SK-N-SH (cell line): ENCODE results near the gene PHACTR2. TPM values are rescaled to one million over a fixed set of nuclear protein-coding genes. Genes with fewer than 3 reads are reported as not detected.

ENCODE experiments used
- CTCF ChIA-PET: fragments of 300-600, 350-600 bp; formaldehyde crosslinking; extraction: SDS; loops from one replicate; lab custom pipeline; 2021; lab: Yijun Ruan, JAX
- POLR2A ChIA-PET: fragments of 350-600 bp; sonication (Branson Sonifier 250); formaldehyde crosslinking; extraction: SDS; loops from one replicate; lab custom pipeline; 2020; ENCODE audit warnings: antibody characterized with exemption, inconsistent platforms; lab: Yijun Ruan, JAX
- DNase-seq: peaks from one replicate; pipeline ENCODE4 v3.0.0; 2012
- H2AFZ ChIP-seq: fragments of 200-600 bp; sonication (generic); 2 replicates; pipeline ENCODE4 v1.8.1; 2016; ENCODE audit warnings: antibody characterized with exemption, mild to moderate bottlenecking, low read depth
- H3F3A ChIP-seq: fragments of 200-600 bp; sonication (generic); replicated peaks from 2 replicates; pipeline ENCODE3; 2016; ENCODE audit warnings: antibody characterized with exemption, mild to moderate bottlenecking; ENCODE audit not compliant: insufficient read depth
- H3K27ac ChIP-seq, 2 experiments: fragments of 200-500 bp in 1 of 2; fragments of 200-600 bp in 1 of 2; sonication (Bioruptor generic) in 1 of 2; sonication (generic), shearing (Covaris generic) in 1 of 2; 2 replicates each; pipeline versions ENCODE4 v1.5.1 to v1.6.1; 2014 to 2016; ENCODE audit warnings: low read depth in 2 of 2, inconsistent platforms in 1 of 2, low read length in 1 of 2, mild to moderate bottlenecking in 1 of 2, mixed read lengths in 1 of 2
- H3K27me3 ChIP-seq: fragments of 200-600 bp; sonication (generic), shearing (Covaris generic); 2 replicates; pipeline ENCODE4 v1.6.1; 2016; ENCODE audit warnings: mixed run types; ENCODE audit not compliant: insufficient read depth
- H3K36me3 ChIP-seq, 2 experiments: fragments of 200-500 bp in 1 of 2; fragments of 200-600 bp in 1 of 2; sonication (Bioruptor generic) in 1 of 2; sonication (generic) in 1 of 2; replicated peaks in 1 of 2; 2 replicates each; pipeline versions ENCODE3 to v1.5.1; 2014 to 2016; ENCODE audit warnings: low read length in 1 of 2, mild to moderate bottlenecking in 1 of 2; ENCODE audit not compliant: insufficient read depth in 2 of 2, control insufficient read depth in 1 of 2
- H3K4me1 ChIP-seq, 2 experiments: fragments of 200-500 bp in 1 of 2; fragments of 200-600 bp in 1 of 2; sonication (Bioruptor generic) in 1 of 2; sonication (generic), shearing (Covaris generic) in 1 of 2; 2 replicates each; pipeline versions ENCODE4 v1.5.1 to v1.6.1; 2014 to 2016; ENCODE audit warnings: low read depth in 1 of 2, low read length in 1 of 2, mixed run types in 1 of 2; ENCODE audit not compliant: insufficient read depth in 2 of 2, control insufficient read depth in 1 of 2
- H3K4me2 ChIP-seq: fragments of 200-600 bp; sonication (generic), shearing (Covaris generic); 2 replicates; pipeline ENCODE4 v1.6.1; 2017; ENCODE audit warnings: mixed run types
- H3K4me3 ChIP-seq, 2 experiments: fragments of 200-500 bp in 1 of 2; fragments of 200-600 bp in 1 of 2; sonication (Bioruptor generic) in 1 of 2; sonication (generic), shearing (Covaris generic) in 1 of 2; 2 replicates each; pipeline versions ENCODE4 v1.5.1 to v1.8.1; 2014 to 2016; ENCODE audit warnings: low read depth in 2 of 2, inconsistent platforms in 1 of 2, low read length in 1 of 2, mild to moderate bottlenecking in 1 of 2, mixed read lengths in 1 of 2, moderate library complexity in 1 of 2
- H3K79me2 ChIP-seq: fragments of 200-600 bp; sonication (generic); 2 replicates; pipeline ENCODE4 v1.8.1; 2017; ENCODE audit warnings: mild to moderate bottlenecking; ENCODE audit not compliant: insufficient read depth
- H3K9ac ChIP-seq: fragments of 200-600 bp; sonication (generic); 2 replicates; pipeline ENCODE4 v1.6.1; 2017; ENCODE audit warnings: mixed run types
- H3K9me2 ChIP-seq: fragments of 200-600 bp; sonication (generic); 2 replicates; pipeline ENCODE4 v1.6.1; 2017; ENCODE audit warnings: mixed run types
- H3K9me3 ChIP-seq: fragments of 200-600 bp; sonication (generic); 2 replicates; pipeline ENCODE4 v1.6.1; 2017; ENCODE audit warnings: mixed run types, mild to moderate bottlenecking, moderate library complexity
- H4K20me1 ChIP-seq: fragments of 200-600 bp; sonication (generic); 2 replicates; pipeline ENCODE4 v1.6.1; 2017; ENCODE audit warnings: mild to moderate bottlenecking, mixed run types; ENCODE audit not compliant: insufficient read depth
- CTCF ChIP-seq: fragments of 200-600 bp; sonication (generic); IDR thresholded peaks from 2 replicates; pipeline ENCODE4 v1.6.1; 2017; ENCODE audit warnings: antibody characterized with exemption, mild to moderate bottlenecking, moderate library complexity
- EZH2phosphoT487 ChIP-seq: fragments of 200-600 bp; sonication (generic); IDR thresholded peaks from 2 replicates; pipeline ENCODE4 v1.6.1; 2017; ENCODE audit warnings: low read depth, mixed run types, mild to moderate bottlenecking, antibody characterized with exemption, moderate library complexity, borderline replicate concordance
- FOSL2 ChIP-seq: IDR thresholded peaks from 2 replicates; pipeline ENCODE4 v1.4.0; 2012; ENCODE audit warnings: low read depth, mild to moderate bottlenecking, moderate library complexity, borderline replicate concordance
- FOXM1 ChIP-seq: IDR thresholded peaks from 2 replicates; pipeline ENCODE4 v1.4.0; 2012; ENCODE audit warnings: low read depth, mild to moderate bottlenecking
- IRF3 ChIP-seq: fragments of 150-350 bp; IDR thresholded peaks from 2 replicates; pipeline ENCODE4 v1.6.1; 2016; ENCODE audit warnings: mild to moderate bottlenecking, low read depth, low read length
- JUND ChIP-seq: IDR thresholded peaks from 2 replicates; pipeline ENCODE4 v1.4.0; 2012
- MAX ChIP-seq: IDR thresholded peaks from 2 replicates; pipeline ENCODE4 v1.4.0; 2012; ENCODE audit warnings: low read depth
- MEF2A ChIP-seq: IDR thresholded peaks from 2 replicates; pipeline ENCODE4 v1.4.0; 2012; ENCODE audit warnings: low read depth, borderline replicate concordance
- RAD21 ChIP-seq: IDR thresholded peaks from 2 replicates; pipeline ENCODE4 v1.6.1; 2012; ENCODE audit warnings: mild to moderate bottlenecking, low read length
- RCOR1 ChIP-seq: fragments of 150-350 bp; IDR thresholded peaks from 2 replicates; pipeline ENCODE4 v1.6.1; 2017; ENCODE audit warnings: antibody characterized with exemption, low read length
- SIN3A ChIP-seq: IDR thresholded peaks from 2 replicates; pipeline ENCODE4 v1.6.1; 2012; ENCODE audit warnings: low read depth, mild to moderate bottlenecking, low read length, moderate library complexity, borderline replicate concordance
- TAF1 ChIP-seq: IDR thresholded peaks from 2 replicates; pipeline ENCODE4 v1.6.1; 2012; ENCODE audit warnings: low read depth, mild to moderate bottlenecking, low read length, moderate library complexity, borderline replicate concordance
- TEAD4 ChIP-seq: IDR thresholded peaks from 2 replicates; pipeline ENCODE4 v1.4.0; 2012; ENCODE audit warnings: mild to moderate bottlenecking, borderline replicate concordance; ENCODE audit not compliant: insufficient read depth
- USF1 ChIP-seq: IDR thresholded peaks from 2 replicates; pipeline ENCODE4 v1.4.0; 2012; ENCODE audit warnings: low read depth, borderline replicate concordance
- YY1 ChIP-seq: IDR thresholded peaks from 2 replicates; pipeline ENCODE4 v1.4.0; 2012; ENCODE audit warnings: low read depth, mild to moderate bottlenecking
- WGBS: methylation state at CpG from one replicate; pipeline ENCODE4 v1.1.6; 2017; ENCODE audit warnings: low lambda C conversion rate; 5-methylcytosine and 5-hydroxymethylcytosine counted together
- polyA plus RNA-seq, 3 experiments: library from polyadenylated mRNA; depleted of rRNA; stranded (reverse); fragments of >200 nt; gene quantifications; 2 replicates each; pipeline ENCODE4 v1.2.3, GENCODE V29; 2012

Gene PHACTR2
- polyA plus RNA-seq, 1 of the 3 experiments (the other 2 are of a cell fraction): 5.0 TPM

- no peaks in the 10 kb centered on the region for H3K27me3 ChIP-seq
- peaks cover 44% of the 10 kb centered on the region for H3K79me2 ChIP-seq
- H3K9me3 ChIP-seq: no peaks in the 10 kb centered on the region
- POLR2A ChIA-PET: no interaction called here
- DNase-seq: no peak
- H3K4me1 ChIP-seq: peaks cover 0 to 7% of the 10 kb centered on the region in 2 experiments; a peak in 1 of 4 replicates
- no peak overlapping the region for H3K9ac ChIP-seq
- 96% methylated on average over 7 of the region's 7 CpGs for WGBS
- H2AFZ ChIP-seq: no peak overlapping the region
- H3K27ac ChIP-seq: no peak overlapping the region
- TF ChIP-seq RCOR1: no peak
- no peak for TF ChIP-seq TEAD4
- no peak for TF ChIP-seq JUND
- TF ChIP-seq TAF1: no peak
- TF ChIP-seq MAX: no peak
- no peak for TF ChIP-seq CTCF
- TF ChIP-seq RAD21: no peak
- no peak for TF ChIP-seq YY1
- no peak for TF ChIP-seq MEF2A
- TF ChIP-seq SIN3A: no peak
- TF ChIP-seq FOXM1: no peak
- no peak for TF ChIP-seq FOSL2
- TF ChIP-seq USF1: no peak
- TF ChIP-seq EZH2phosphoT487: no peak
- TF ChIP-seq, all 33 proteins: peak for 0
- peaks cover 7% of the 10 kb centered on the region for H3F3A ChIP-seq
- no peak overlapping the region for H3K4me2 ChIP-seq
- peaks cover 18% of the 10 kb centered on the region; the same call in 1 of the 2 replicates for H4K20me1 ChIP-seq
- H3K36me3 ChIP-seq: no peaks in the 10 kb centered on the region
- no peaks in the 10 kb centered on the region for H3K9me2 ChIP-seq
- H3K4me3 ChIP-seq: no peak overlapping the region
- CTCF ChIA-PET: interaction anchor here (0.9 to 1.1 kb wide), 2 partner anchors 31 to 117 kb away, joined by 3 to 4 read pairs; no protein-coding TSS in a partner anchor
These were observed 14.3 kb downstream of the PHACTR2 start for GRCh38 chr6:143691900-143692636.

GRCh38 chr6:143692696-143693095 is 14.9 kb downstream of the PHACTR2 start:
- TF ChIP-seq IRF3 (no peak), JUND (no peak)
- H3K4me2 ChIP-seq: no peak overlapping the region
- WGBS: 83% methylated on average over 3 of the region's 3 CpGs
- no peak overlapping the region for H2AFZ ChIP-seq
- H3K9me3 ChIP-seq: no peaks in the 10 kb centered on the region
- no peaks in the 10 kb centered on the region for H3K36me3 ChIP-seq
- no peaks in the 10 kb centered on the region for H3K9me2 ChIP-seq
- ChIA-PET CTCF (interaction anchor here (1.1 kb wide), 1 partner anchor 31 kb away, joined by 4 read pairs; no protein-coding TSS in a partner anchor), POLR2A (no interaction called here)
- peaks cover 13% of the 10 kb centered on the region; the same call in 1 of the 2 replicates for H4K20me1 ChIP-seq
- H3K4me1 ChIP-seq: peaks cover 0 to 11% of the 10 kb centered on the region in 2 experiments; a peak in 1 of 4 replicates
- DNase-seq: no peak
- no peak overlapping the region for H3K9ac ChIP-seq
- H3K79me2 ChIP-seq: peaks cover 38% of the 10 kb centered on the region
- H3K27me3 ChIP-seq: no peaks in the 10 kb centered on the region
- no peak overlapping the region for H3K27ac ChIP-seq
- H3K4me3 ChIP-seq: no peak overlapping the region
- H3F3A ChIP-seq: peaks cover 5% of the 10 kb centered on the region
